ENCODE results near the gene SMIM34.
"Not testable (repeated sequence)": the region's sequence is repeated elsewhere in the genome, so short reads cannot be mapped to it uniquely, and the experiment has no call there.

GRCh38 chr21:34404742-34405141 is 19.0 kb downstream of the SMIM34 start:
- TF ChIP-seq CTCF, POLR2AphosphoS5 (IDR thresholded peaks at IDR 0.05): not testable (repeated sequence)

Measured in upper lobe of left lung (tissue), 4 donors.